Stimulated activated CD4-positive, alpha-beta T cell treated with anti-CD3 and anti-CD28 coated beads, Interleukin-12 subunit alpha, Interleukin-12 subunit beta, amount 100 ng/mL, for 24 hours (primary cell): ENCODE data around the gene ADCY2.
"Not testable (repeated sequence)": the region's sequence is repeated elsewhere in the genome, so short reads cannot be mapped to it uniquely, and the experiment has no call there.

Experiments
- DNase-seq, 2 experiments: peaks; one replicate each; pipeline ENCODE4 v3.0.0-alpha.2; 2020; ENCODE audit warnings: low read depth in 2 of 2

ADCY2 gene

GRCh38 chr5:7395432-7395946, 449 bp upstream of the ADCY2 start:
- DNase-seq, result no peak

- no peak for DNase-seq
Measured at GRCh38 chr5:7396713-7397454, 946 bp downstream of the ADCY2 start.

- no peak for DNase-seq
Measured at GRCh38 chr5:7397937-7398336, 2.0 kb downstream of the ADCY2 start.

GRCh38 chr5:7398596-7399280, 2.8 kb downstream of the ADCY2 start:
- no peak for DNase-seq

- no peak for DNase-seq
Measured at GRCh38 chr5:7405277-7405676, 9.3 kb downstream of the ADCY2 start.

GRCh38 chr5:7410936-7411511, 15.1 kb downstream of the ADCY2 start:
- no peak for DNase-seq

- no peak for DNase-seq
Measured at GRCh38 chr5:7412409-7412808, 16.5 kb downstream of the ADCY2 start.

GRCh38 chr5:7415123-7415522, 19.2 kb downstream of the ADCY2 start:
- DNase-seq, result no peak

- no peak for DNase-seq
Measured at GRCh38 chr5:7415587-7416535, 19.9 kb downstream of the ADCY2 start.

- no peak for DNase-seq
Measured at GRCh38 chr5:7418276-7418675, 22.3 kb downstream of the ADCY2 start.

- DNase-seq, result no peak
Measured at GRCh38 chr5:7419367-7419766, 23.4 kb downstream of the ADCY2 start.

GRCh38 chr5:7419846-7420245, 23.9 kb downstream of the ADCY2 start:
- DNase-seq, result no peak

GRCh38 chr5:7420510-7421280, 24.8 kb downstream of the ADCY2 start:
- no peak for DNase-seq

GRCh38 chr5:7422316-7423106, 26.6 kb downstream of the ADCY2 start:
- no peak for DNase-seq

- not testable (repeated sequence) for DNase-seq
Measured at GRCh38 chr5:7423231-7423630, 27.3 kb downstream of the ADCY2 start.

GRCh38 chr5:7425830-7426229, 29.9 kb downstream of the ADCY2 start:
- DNase-seq, result no peak

GRCh38 chr5:7426284-7426683, 30.3 kb downstream of the ADCY2 start:
- DNase-seq, result no peak

- DNase-seq, result no peak
Measured at GRCh38 chr5:7434914-7435313, 39.0 kb downstream of the ADCY2 start.

GRCh38 chr5:7435503-7435902, 39.6 kb downstream of the ADCY2 start:
- DNase-seq, result no peak

GRCh38 chr5:7436521-7436920, 40.6 kb downstream of the ADCY2 start:
- DNase-seq, result no peak
